RWPE1 (cell line): ENCODE results near the gene CPNE2.
A peak's percentile ranks its signal among the peaks of the same experiment; 100 is the strongest.
"Not testable (repeated sequence)": the region's sequence is repeated elsewhere in the genome, so short reads cannot be mapped to it uniquely, and the experiment has no call there.

Experiments used
- CTCF ChIA-PET: fragments of 350-600 bp; sonication (Branson Sonifier 250); formaldehyde crosslinking; extraction: SDS; loops from one replicate; lab custom pipeline; 2021; lab: Yijun Ruan, JAX
- POLR2A ChIA-PET: fragments of 400-600 bp; formaldehyde crosslinking; extraction: SDS; loops from one replicate; lab custom pipeline; 2020; ENCODE audit warnings: antibody characterized with exemption; ENCODE audit not compliant: low non-redundant PET; lab: Yijun Ruan, JAX
- DNase-seq: peaks from one replicate; pipeline ENCODE4 v3.0.0; 2012; ENCODE audit warnings: low spot score
- H3K27ac ChIP-seq: fragments of 450-650 bp; 2 replicates; pipeline ENCODE4 v1.5.1; 2017
- TF ChIP-seq, protein P1 (sequence below): fragments of 450-650 bp; conservative IDR thresholded peaks from 2 replicates; pipeline ENCODE4 v1.5.1; 2017; ENCODE audit warnings: low read depth, mild to moderate bottlenecking

CPNE2 gene

DNA sequence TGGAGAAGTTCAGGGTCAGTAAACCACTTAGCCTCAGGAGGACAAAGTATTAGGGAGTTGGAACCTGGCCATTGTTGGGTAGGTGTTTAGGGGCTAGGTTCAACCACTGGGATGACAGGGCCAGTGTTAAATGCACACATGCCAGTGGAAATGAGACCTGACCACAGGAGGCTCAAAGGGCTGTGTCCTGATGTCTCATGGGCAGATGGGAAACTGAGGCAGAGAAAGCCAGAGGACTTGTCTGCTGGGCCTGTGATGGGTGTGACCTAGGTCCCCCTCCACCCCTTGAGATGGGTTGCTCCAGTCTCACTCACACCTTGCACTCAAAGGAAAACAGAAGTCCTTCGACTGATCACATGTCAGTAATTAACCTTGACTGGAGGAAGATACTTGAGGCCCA lies 16.0 kb downstream of the CPNE2 start:
- ChIA-PET CTCF (no interaction called here), POLR2A (no interaction called here)
- H3K27ac ChIP-seq, result no peak overlapping the region
- DNase-seq, result no peak
- TF ChIP-seq, protein P1, sequence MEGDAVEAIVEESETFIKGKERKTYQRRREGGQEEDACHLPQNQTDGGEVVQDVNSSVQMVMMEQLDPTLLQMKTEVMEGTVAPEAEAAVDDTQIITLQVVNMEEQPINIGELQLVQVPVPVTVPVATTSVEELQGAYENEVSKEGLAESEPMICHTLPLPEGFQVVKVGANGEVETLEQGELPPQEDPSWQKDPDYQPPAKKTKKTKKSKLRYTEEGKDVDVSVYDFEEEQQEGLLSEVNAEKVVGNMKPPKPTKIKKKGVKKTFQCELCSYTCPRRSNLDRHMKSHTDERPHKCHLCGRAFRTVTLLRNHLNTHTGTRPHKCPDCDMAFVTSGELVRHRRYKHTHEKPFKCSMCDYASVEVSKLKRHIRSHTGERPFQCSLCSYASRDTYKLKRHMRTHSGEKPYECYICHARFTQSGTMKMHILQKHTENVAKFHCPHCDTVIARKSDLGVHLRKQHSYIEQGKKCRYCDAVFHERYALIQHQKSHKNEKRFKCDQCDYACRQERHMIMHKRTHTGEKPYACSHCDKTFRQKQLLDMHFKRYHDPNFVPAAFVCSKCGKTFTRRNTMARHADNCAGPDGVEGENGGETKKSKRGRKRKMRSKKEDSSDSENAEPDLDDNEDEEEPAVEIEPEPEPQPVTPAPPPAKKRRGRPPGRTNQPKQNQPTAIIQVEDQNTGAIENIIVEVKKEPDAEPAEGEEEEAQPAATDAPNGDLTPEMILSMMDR, result no peak

DNA sequence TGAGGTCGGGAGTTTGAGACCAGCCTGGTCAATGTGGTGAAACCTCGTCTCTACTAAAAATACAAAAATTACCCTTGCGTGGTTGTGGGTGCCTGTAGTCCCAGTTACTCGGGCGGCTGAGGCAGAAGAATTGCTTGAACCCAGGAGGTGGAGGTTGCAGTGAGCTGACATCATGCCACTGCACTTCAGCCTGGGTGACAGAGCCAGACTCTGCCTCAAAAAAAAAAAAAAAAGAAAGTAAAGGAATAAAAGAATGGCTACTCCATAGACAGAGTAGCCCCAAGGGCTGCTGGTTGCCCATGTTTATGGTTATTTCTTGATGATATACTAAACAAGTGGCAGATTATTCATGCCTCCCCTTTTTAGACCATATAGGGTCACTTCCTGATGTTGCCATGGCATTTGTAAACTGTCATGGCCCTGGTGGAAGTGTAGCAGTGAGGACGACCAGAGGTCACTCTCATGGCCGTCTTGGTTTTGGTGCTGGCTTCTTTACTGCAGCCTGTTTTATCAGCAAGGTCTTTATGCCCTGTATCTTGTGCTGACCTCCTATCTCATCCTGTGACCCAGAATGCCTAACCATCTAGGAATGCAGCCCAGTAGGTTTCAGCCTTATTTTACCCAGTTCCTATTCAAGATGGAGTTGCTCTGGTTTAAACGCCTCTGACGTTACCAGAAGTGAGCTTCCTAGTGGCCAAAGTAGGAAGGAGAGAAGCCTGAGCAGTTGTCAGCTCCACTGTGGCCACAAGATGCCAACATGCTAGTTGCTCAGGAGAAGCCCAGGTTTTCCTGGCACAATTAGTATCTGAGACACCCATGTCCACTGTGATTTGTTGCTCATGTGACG lies 17.1 kb downstream of the CPNE2 start:
- DNase-seq, H3K27ac ChIP-seq, POLR2A ChIA-PET: not testable (repeated sequence)
- CTCF ChIA-PET, result interaction anchor here (1.0 to 3.0 kb wide), 2 partner anchors 8 to 17 kb away, joined by 3 to 9 read pairs; partner anchors contain the start of gene CPNE2

DNA sequence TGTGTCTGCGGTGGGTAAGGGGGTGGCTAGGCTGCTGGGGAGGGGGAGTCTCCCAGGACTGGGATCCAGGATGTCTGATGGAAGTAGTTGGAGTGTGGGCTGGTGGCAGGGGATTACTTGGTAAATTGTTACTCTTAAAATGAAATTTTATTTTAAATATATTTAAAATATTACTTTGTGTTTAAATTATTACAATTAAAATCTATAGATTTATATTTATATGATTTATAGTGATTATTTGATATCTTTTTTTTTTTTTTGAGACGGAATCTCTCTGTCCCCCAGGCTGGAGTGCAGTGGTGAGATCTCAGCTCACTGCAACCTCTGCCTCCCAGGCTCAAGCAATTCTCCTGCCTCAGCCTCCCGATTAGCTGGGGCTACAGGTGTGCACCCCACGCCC lies 18.6 kb downstream of the CPNE2 start:
- no peak for DNase-seq
- ChIA-PET POLR2A (no interaction called here), CTCF (interaction anchor here (0.7 to 3.0 kb wide), 3 partner anchors 19 to 175 kb away, joined by 3 to 9 read pairs (median 6); partner anchors contain the start of gene CPNE2)
- TF ChIP-seq, protein P1, result no peak
- H3K27ac ChIP-seq, result no peak overlapping the region

DNA sequence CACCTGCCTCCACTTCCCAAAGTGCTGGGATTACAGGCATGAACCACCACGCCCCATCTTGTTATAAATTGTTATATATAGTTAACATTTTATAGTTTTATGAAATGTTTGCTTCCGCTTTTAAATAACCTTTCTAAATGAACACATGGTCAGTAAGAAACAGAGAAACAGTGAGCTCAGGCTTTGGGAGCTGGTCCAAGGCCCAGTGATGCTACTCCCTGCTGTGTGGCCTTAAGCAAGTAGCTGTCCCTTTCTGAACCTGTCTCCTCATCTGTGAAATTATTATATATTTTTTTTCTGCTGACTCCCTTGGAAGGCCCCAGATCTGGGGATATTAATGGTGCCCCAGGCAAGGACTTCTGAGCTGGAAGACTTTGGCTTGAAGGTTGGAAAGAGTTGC lies 19.0 kb downstream of the CPNE2 start:
- ChIA-PET CTCF (interaction anchor here (0.6 to 3.0 kb wide), 3 partner anchors 19 to 38 kb away, joined by 4 to 9 read pairs (median 6); partner anchors contain the start of gene CPNE2), POLR2A (no interaction called here)
- DNase-seq, result no peak
- TF ChIP-seq, protein P1, result no peak
- no peak overlapping the region for H3K27ac ChIP-seq

DNA sequence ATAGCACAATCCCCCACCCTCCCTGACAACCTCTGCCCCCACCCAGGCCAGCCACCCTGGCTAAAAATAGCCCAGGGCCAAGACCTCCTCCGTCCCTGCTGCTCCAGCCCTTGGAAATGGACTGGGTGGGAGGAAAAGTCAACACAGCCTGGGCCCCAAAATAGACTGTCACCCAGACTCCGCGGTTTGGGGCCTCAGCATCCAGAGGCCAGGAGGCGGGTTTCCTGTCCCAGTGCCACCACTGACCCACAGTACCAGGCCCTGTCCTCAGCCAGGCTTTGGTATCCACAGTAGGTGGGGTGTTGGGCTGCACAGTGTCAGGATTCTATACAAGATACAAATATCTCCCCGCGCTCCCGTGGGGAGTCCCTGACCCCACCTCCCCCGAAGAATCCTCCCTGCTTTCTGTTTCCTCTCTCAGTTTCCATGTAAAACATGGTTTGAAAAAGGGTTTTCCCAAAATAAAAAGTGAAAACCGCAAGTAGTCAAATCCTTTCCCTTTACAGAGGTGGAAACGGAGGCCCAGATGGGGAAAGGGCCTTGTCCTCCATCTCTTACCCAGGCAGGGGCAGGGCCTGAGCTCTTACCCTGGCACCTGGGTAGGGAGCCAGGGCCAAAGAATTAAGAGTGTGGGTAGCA lies 20.1 kb downstream of the CPNE2 start:
- peak overlapping the region; percentile 19; the same call in 1 of the 2 replicates for H3K27ac ChIP-seq
- no peak for DNase-seq
- TF ChIP-seq, protein P1, result no peak
- ChIA-PET POLR2A (no interaction called here), CTCF (interaction anchor here (0.6 to 1.4 kb wide), 3 partner anchors 20 to 257 kb away, joined by 3 to 5 read pairs (median 3); no protein-coding TSS in a partner anchor)

DNA sequence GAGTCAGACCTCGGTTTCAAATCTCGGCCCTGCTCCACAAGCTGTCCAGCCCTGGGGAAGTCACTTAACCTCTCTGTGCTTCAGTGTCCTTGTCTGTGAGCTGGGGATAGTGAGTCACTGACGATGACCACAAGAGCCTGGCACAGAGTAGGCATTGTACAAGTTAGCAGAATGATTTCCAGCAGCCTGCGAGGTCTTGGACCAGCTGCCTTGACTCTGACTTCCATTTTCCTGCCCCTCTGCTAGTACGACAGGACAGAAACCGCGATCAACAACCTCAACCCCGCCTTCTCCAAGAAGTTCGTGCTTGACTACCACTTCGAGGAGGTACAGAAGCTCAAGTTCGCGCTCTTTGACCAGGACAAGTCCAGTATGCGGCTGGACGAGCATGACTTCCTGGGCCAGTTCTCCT lies 20.7 kb downstream of the CPNE2 start:
- no peak for DNase-seq
- peak overlapping the region; percentile 19; the same call in 1 of the 2 replicates for H3K27ac ChIP-seq
- ChIA-PET POLR2A (no interaction called here), CTCF (interaction anchor here (0.5 to 1.4 kb wide), 4 partner anchors 8 to 258 kb away, joined by 3 to 5 read pairs (median 3); no protein-coding TSS in a partner anchor)
- TF ChIP-seq, protein P1, result no peak
